ENCODE data around the gene AGBL4.

AGBL4 gene

GRCh38 chr1:49626472-49626871 lies 397.3 kb downstream of the AGBL4 start:
- no peak for TF ChIP-seq CTCF (conservative IDR thresholded peaks at IDR 0.05; ENCODE audit: low read length)
- H3K4me3 ChIP-seq (ENCODE audit: low read length), result no peak overlapping the region
- DNase-seq (ENCODE audit: low read depth), result no peak

- H3K4me3 ChIP-seq (ENCODE audit: low read length), result no peak overlapping the region
- TF ChIP-seq CTCF (conservative IDR thresholded peaks at IDR 0.05; ENCODE audit: low read length), result no peak
- DNase-seq (ENCODE audit: low read depth), result no peak
Measured at GRCh38 chr1:49622877-49623276, 400.9 kb downstream of the AGBL4 start.

GRCh38 chr1:49606082-49606481 lies 417.7 kb downstream of the AGBL4 start:
- no peak for DNase-seq (ENCODE audit: low read depth)
- TF ChIP-seq CTCF (conservative IDR thresholded peaks at IDR 0.05; ENCODE audit: low read length), result no peak
- H3K4me3 ChIP-seq (ENCODE audit: low read length), result no peak overlapping the region

- no peak for DNase-seq (ENCODE audit: low read depth)
- no peak overlapping the region for H3K4me3 ChIP-seq (ENCODE audit: low read length)
- TF ChIP-seq CTCF (conservative IDR thresholded peaks at IDR 0.05; ENCODE audit: low read length), result no peak
Measured at GRCh38 chr1:49597436-49597835, 426.3 kb downstream of the AGBL4 start.

- TF ChIP-seq CTCF (conservative IDR thresholded peaks at IDR 0.05; ENCODE audit: low read length), result no peak
- DNase-seq (ENCODE audit: low read depth), result no peak
- H3K4me3 ChIP-seq (ENCODE audit: low read length), result no peak overlapping the region
Measured at GRCh38 chr1:49576327-49576901, 447.3 kb downstream of the AGBL4 start.

- TF ChIP-seq CTCF (conservative IDR thresholded peaks at IDR 0.05; ENCODE audit: low read length), result no peak
- H3K4me3 ChIP-seq (ENCODE audit: low read length), result no peak overlapping the region
- DNase-seq (ENCODE audit: low read depth), result no peak
Measured at GRCh38 chr1:49556676-49557234, 467.0 kb downstream of the AGBL4 start.

- no peak for DNase-seq (ENCODE audit: low read depth)
- no peak overlapping the region for H3K4me3 ChIP-seq (ENCODE audit: low read length)
- no peak for TF ChIP-seq CTCF (conservative IDR thresholded peaks at IDR 0.05; ENCODE audit: low read length)
Measured at GRCh38 chr1:49552101-49552500, 471.7 kb downstream of the AGBL4 start.
